HepG2 (cell line): Measurements from ENCODE around the gene SERINC2. TPM values are rescaled to one million over a fixed set of nuclear protein-coding genes. Genes with fewer than 3 reads are reported as not detected.

Experiments used
- BCL3 ChIP-seq: sonication (generic); formaldehyde crosslinking; IDR thresholded peaks from 2 replicates; pipeline ENCODE4 v1.5.1; 2020; ENCODE audit warnings: mild to moderate bottlenecking, missing genetic modification reagents, moderate library complexity
- KLF16 ChIP-seq, 2 experiments: sonication (generic) in 1 of 2; formaldehyde crosslinking in 1 of 2; IDR thresholded peaks; 2 replicates each; pipeline versions ENCODE4 v1.6.1 to v1.8.0; 2016 to 2023; ENCODE audit warnings: missing genetic modification reagents in 2 of 2, missing compliant biosample characterization in 1 of 2
- MAFG ChIP-seq: sonication (generic); formaldehyde crosslinking; IDR thresholded peaks from 2 replicates; pipeline ENCODE4 v1.5.1; 2020; ENCODE audit warnings: mild to moderate bottlenecking, missing genetic modification reagents
- MIER3 ChIP-seq: IDR thresholded peaks from 2 replicates; pipeline ENCODE4 v1.6.1; 2016; ENCODE audit warnings: missing compliant biosample characterization, borderline replicate concordance
- POLR2AphosphoS2 ChIP-seq: IDR thresholded peaks from 2 replicates; pipeline ENCODE4 v1.6.1; 2011; ENCODE audit warnings: low read depth, low read length, improper control_type of control experiment
- RFX5 ChIP-seq: IDR thresholded peaks from 2 replicates; pipeline ENCODE4 v1.6.1; 2011; ENCODE audit warnings: low read depth, low read length, improper control_type of control experiment
- TCF12 ChIP-seq, 2 experiments: fragments of 450-650 bp in 1 of 2; sonication (generic) in 1 of 2; formaldehyde crosslinking in 1 of 2; IDR thresholded peaks; 2 replicates each; pipeline versions ENCODE4 v1.6.1 to v1.8.0; 2017 to 2022; ENCODE audit warnings: antibody characterized with exemption in 1 of 2, mild to moderate bottlenecking in 1 of 2, missing genetic modification reagents in 1 of 2, moderate library complexity in 1 of 2
- ZBTB21 ChIP-seq: sonication (generic); formaldehyde crosslinking; IDR thresholded peaks from 2 replicates; pipeline ENCODE4 v1.4.0; 2020; ENCODE audit warnings: missing genetic modification reagents
- ZNF562 ChIP-seq: sonication (generic); formaldehyde crosslinking; IDR thresholded peaks from 2 replicates; pipeline ENCODE4 v1.8.0; 2022; ENCODE audit warnings: missing genetic modification reagents, borderline replicate concordance
- ZNF567 ChIP-seq: sonication (generic); formaldehyde crosslinking; IDR thresholded peaks from 2 replicates; pipeline ENCODE4 v1.8.1; 2023; ENCODE audit warnings: mild to moderate bottlenecking, missing genetic modification reagents, borderline replicate concordance
- ZNF589 ChIP-seq: sonication (generic); formaldehyde crosslinking; conservative IDR thresholded peaks from 2 replicates; pipeline ENCODE4 v1.8.0; 2022; ENCODE audit warnings: mild to moderate bottlenecking, moderate library complexity, missing genetic modification reagents
- polyA plus RNA-seq, 8 experiments: library from polyadenylated mRNA; depleted of rRNA in 3 of 8; stranded (reverse) in 7 of 8; unstranded in 1 of 8; fragments of >200 nt; fragmentation: Illumina TruSeq in 4 of 8; extraction: Trizol in 4 of 8; gene quantifications; 2 replicates each; pipeline versions ENCODE4 v1.2.1 to v1.2.3, GENCODE V29; 2011 to 2016; ENCODE audit warnings: low read depth in 4 of 8, missing spikeins in 1 of 8, mixed read lengths in 1 of 8; ENCODE audit not compliant: insufficient read depth in 1 of 8
- total RNA-seq, 5 experiments: library from RNA; depleted of rRNA; stranded (reverse); fragments of >200 nt; fragmentation: Illumina TruSeq; extraction: Trizol; gene quantifications; 2 replicates each; pipeline ENCODE4 v1.2.3, GENCODE V29; 2016; ENCODE audit warnings: low read depth in 1 of 5
- TF ChIP-seq, protein P1 (sequence below): sonication (generic); formaldehyde crosslinking; IDR thresholded peaks from 2 replicates; pipeline ENCODE4 v1.4.0; 2020; ENCODE audit warnings: mild to moderate bottlenecking, low read depth, missing genetic modification reagents
- TF ChIP-seq, protein P2 (sequence below): sonication (generic); formaldehyde crosslinking; IDR thresholded peaks from 2 replicates; pipeline ENCODE4 v1.4.0; 2020; ENCODE audit warnings: missing genetic modification reagents
- TF ChIP-seq, protein P3 (sequence below): sonication (generic); formaldehyde crosslinking; IDR thresholded peaks from 2 replicates; pipeline ENCODE4 v1.5.1; 2020; ENCODE audit warnings: mild to moderate bottlenecking, missing genetic modification reagents, moderate library complexity
- TF ChIP-seq, protein P4 (sequence below): IDR thresholded peaks from 2 replicates; pipeline ENCODE4 v1.6.1; 2012; ENCODE audit warnings: low read depth, low read length, improper control_type of control experiment
- TF ChIP-seq, protein P5 (sequence below): sonication (generic); formaldehyde crosslinking; conservative IDR thresholded peaks from 2 replicates; pipeline ENCODE4 v1.5.0; 2020; ENCODE audit warnings: missing genetic modification reagents

The SERINC2 gene
- total and polyA plus RNA-seq, 2 of the 13 experiments (the other 11 are each of a cell fraction or from before 2014, with no cell fraction given), result 4.8 to 126 TPM

DNA sequence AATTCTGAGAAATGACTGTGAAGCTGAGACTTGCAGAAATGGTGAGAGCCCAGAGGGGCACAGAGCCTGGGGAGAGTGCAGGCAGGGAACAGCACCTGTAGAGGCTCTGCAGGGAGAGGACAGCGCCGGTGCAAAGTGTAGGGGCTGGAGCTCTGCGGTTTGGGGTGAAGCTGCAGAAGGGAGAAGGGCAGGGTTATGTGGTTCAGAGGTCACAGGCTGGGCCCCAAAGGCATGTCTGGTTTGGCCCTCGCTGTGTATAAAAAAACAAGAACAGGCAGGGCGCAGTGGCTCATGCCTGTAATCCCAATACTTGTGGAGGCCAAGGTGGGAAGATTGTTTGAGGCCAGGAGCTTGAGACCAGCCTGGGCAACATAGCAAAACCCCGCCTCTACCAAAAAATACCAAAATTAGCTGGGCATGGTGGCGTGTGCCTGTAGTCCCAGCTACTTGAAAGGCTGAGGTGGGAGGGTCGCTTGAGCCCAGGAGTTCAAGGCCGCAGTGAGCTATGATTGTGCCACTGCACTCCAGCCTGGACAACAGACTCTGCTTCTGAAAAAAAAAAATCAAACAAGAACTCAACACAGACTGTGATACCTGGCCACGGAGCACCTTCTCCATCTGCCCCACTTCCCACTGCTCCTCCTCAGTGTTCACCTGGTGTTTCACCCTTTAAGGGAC, 29.1 kb downstream of the SERINC2 start (continued):
- TF ChIP-seq, protein P1, sequence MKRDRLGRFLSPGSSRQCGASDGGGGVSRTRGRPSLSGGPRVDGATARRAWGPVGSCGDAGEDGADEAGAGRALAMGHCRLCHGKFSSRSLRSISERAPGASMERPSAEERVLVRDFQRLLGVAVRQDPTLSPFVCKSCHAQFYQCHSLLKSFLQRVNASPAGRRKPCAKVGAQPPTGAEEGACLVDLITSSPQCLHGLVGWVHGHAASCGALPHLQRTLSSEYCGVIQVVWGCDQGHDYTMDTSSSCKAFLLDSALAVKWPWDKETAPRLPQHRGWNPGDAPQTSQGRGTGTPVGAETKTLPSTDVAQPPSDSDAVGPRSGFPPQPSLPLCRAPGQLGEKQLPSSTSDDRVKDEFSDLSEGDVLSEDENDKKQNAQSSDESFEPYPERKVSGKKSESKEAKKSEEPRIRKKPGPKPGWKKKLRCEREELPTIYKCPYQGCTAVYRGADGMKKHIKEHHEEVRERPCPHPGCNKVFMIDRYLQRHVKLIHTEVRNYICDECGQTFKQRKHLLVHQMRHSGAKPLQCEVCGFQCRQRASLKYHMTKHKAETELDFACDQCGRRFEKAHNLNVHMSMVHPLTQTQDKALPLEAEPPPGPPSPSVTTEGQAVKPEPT, result no peak
- TF ChIP-seq ZNF589 (CRISPR knock-in tag) (no peak), TCF12 (IDR thresholded peaks at IDR 0.05) (no peak), TCF12 (CRISPR knock-in tag; IDR thresholded peaks at IDR 0.05) (peak; percentile 76; the same call in 1 of the 2 replicates), BCL3 (CRISPR knock-in tag) (no peak), MIER3 (no peak), ZNF567 (CRISPR knock-in tag) (no peak), KLF16 (CRISPR knock-in tag; IDR thresholded peaks at IDR 0.05) (no peak), ZNF562 (CRISPR knock-in tag) (no peak), RFX5 (no peak), ZBTB21 (CRISPR knock-in tag) (no peak), MAFG (no peak), POLR2AphosphoS2 (no peak; the same call in 1 of the 2 replicates)
- TF ChIP-seq, protein P2, sequence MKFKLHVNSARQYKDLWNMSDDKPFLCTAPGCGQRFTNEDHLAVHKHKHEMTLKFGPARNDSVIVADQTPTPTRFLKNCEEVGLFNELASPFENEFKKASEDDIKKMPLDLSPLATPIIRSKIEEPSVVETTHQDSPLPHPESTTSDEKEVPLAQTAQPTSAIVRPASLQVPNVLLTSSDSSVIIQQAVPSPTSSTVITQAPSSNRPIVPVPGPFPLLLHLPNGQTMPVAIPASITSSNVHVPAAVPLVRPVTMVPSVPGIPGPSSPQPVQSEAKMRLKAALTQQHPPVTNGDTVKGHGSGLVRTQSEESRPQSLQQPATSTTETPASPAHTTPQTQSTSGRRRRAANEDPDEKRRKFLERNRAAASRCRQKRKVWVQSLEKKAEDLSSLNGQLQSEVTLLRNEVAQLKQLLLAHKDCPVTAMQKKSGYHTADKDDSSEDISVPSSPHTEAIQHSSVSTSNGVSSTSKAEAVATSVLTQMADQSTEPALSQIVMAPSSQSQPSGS (CRISPR knock-in tag), result no peak; the same call in 1 of the 2 replicates
- TF ChIP-seq, protein P3, sequence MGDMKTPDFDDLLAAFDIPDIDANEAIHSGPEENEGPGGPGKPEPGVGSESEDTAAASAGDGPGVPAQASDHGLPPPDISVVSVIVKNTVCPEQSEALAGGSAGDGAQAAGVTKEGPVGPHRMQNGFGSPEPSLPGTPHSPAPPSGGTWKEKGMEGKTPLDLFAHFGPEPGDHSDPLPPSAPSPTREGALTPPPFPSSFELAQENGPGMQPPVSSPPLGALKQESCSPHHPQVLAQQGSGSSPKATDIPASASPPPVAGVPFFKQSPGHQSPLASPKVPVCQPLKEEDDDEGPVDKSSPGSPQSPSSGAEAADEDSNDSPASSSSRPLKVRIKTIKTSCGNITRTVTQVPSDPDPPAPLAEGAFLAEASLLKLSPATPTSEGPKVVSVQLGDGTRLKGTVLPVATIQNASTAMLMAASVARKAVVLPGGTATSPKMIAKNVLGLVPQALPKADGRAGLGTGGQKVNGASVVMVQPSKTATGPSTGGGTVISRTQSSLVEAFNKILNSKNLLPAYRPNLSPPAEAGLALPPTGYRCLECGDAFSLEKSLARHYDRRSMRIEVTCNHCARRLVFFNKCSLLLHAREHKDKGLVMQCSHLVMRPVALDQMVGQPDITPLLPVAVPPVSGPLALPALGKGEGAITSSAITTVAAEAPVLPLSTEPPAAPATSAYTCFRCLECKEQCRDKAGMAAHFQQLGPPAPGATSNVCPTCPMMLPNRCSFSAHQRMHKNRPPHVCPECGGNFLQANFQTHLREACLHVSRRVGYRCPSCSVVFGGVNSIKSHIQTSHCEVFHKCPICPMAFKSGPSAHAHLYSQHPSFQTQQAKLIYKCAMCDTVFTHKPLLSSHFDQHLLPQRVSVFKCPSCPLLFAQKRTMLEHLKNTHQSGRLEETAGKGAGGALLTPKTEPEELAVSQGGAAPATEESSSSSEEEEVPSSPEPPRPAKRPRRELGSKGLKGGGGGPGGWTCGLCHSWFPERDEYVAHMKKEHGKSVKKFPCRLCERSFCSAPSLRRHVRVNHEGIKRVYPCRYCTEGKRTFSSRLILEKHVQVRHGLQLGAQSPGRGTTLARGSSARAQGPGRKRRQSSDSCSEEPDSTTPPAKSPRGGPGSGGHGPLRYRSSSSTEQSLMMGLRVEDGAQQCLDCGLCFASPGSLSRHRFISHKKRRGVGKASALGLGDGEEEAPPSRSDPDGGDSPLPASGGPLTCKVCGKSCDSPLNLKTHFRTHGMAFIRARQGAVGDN, result peak; percentile 98
- TF ChIP-seq, protein P4, sequence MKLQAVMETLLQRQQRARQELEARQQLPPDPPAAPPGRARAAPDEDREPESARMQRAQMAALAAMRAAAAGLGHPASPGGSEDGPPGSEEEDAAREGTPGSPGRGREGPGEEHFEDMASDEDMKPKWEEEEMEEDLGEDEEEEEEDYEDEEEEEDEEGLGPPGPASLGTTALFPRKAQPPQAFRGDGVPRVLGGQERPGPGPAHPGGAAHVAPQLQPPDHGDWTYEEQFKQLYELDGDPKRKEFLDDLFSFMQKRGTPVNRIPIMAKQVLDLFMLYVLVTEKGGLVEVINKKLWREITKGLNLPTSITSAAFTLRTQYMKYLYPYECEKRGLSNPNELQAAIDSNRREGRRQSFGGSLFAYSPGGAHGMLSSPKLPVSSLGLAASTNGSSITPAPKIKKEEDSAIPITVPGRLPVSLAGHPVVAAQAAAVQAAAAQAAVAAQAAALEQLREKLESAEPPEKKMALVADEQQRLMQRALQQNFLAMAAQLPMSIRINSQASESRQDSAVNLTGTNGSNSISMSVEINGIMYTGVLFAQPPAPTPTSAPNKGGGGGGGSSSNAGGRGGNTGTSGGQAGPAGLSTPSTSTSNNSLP, result no peak
- TF ChIP-seq, protein P5, sequence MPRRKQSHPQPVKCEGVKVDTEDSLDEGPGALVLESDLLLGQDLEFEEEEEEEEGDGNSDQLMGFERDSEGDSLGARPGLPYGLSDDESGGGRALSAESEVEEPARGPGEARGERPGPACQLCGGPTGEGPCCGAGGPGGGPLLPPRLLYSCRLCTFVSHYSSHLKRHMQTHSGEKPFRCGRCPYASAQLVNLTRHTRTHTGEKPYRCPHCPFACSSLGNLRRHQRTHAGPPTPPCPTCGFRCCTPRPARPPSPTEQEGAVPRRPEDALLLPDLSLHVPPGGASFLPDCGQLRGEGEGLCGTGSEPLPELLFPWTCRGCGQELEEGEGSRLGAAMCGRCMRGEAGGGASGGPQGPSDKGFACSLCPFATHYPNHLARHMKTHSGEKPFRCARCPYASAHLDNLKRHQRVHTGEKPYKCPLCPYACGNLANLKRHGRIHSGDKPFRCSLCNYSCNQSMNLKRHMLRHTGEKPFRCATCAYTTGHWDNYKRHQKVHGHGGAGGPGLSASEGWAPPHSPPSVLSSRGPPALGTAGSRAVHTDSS (CRISPR knock-in tag), result no peak
